GM23338 (cell line): ENCODE data around the gene LRIG1. TPM values are rescaled to one million over a fixed set of nuclear protein-coding genes. Genes with fewer than 3 reads are reported as not detected.

ENCODE experiments used
- ATAC-seq: fragments of 200-7000 bp; cut with Tn5 transposase; 3 replicates; pipeline ENCODE4 v1.9.1; 2020
- DNase-seq: peaks from one replicate; pipeline ENCODE4 v3.0.0-alpha.2; 2015; ENCODE audit warnings: low spot score
- H2AFZ ChIP-seq: fragments of 200-600 bp; sonication (generic); 2 replicates; pipeline ENCODE4 v1.8.0; 2016; ENCODE audit warnings: antibody characterized with exemption, mild to moderate bottlenecking, moderate library complexity
- H3F3A ChIP-seq: fragments of 200-600 bp; sonication (generic); replicated peaks from 2 replicates; pipeline ENCODE4 v1.8.0; 2017; ENCODE audit warnings: antibody characterized with exemption, mixed run types, low read depth
- H3K27ac ChIP-seq: fragments of 200-600 bp; sonication (generic); 2 replicates; pipeline ENCODE4 v1.6.1; 2016; ENCODE audit warnings: low read depth
- H3K27me3 ChIP-seq: fragments of 200-600 bp; sonication (generic); 2 replicates; pipeline ENCODE4 v1.8.0; 2016; ENCODE audit warnings: mild to moderate bottlenecking, mixed run types, moderate library complexity; ENCODE audit not compliant: insufficient read depth
- H3K36me3 ChIP-seq: fragments of 200-600 bp; sonication (generic); 2 replicates; pipeline ENCODE4 v1.8.0; 2016; ENCODE audit warnings: mild to moderate bottlenecking; ENCODE audit not compliant: insufficient read depth
- H3K4me1 ChIP-seq: fragments of 200-600 bp; sonication (generic); 2 replicates; pipeline ENCODE4 v1.8.0; 2016; ENCODE audit warnings: mild to moderate bottlenecking, moderate library complexity; ENCODE audit not compliant: insufficient read depth
- H3K4me2 ChIP-seq: fragments of 200-600 bp; sonication (generic); 2 replicates; pipeline ENCODE4 v1.7.1; 2017; ENCODE audit warnings: mixed run types
- H3K4me3 ChIP-seq: fragments of 200-600 bp; sonication (generic); 2 replicates; pipeline ENCODE4 v1.6.1; 2016; ENCODE audit warnings: mixed run types
- H3K79me2 ChIP-seq: fragments of 200-600 bp; sonication (generic); replicated peaks from 2 replicates; pipeline ENCODE4 v1.8.0; 2017; ENCODE audit warnings: mild to moderate bottlenecking; ENCODE audit not compliant: insufficient read depth
- H3K9me2 ChIP-seq: fragments of 200-600 bp; sonication (generic); 2 replicates; pipeline ENCODE4 v1.8.0; 2017; ENCODE audit not compliant: insufficient read depth
- H4K20me1 ChIP-seq: fragments of 200-600 bp; sonication (generic); replicated peaks from 2 replicates; pipeline ENCODE4 v1.8.0; 2017; ENCODE audit warnings: mild to moderate bottlenecking; ENCODE audit not compliant: insufficient read depth
- H3K27ac Mint-ChIP-seq: 2 replicates; pipeline ENCODE4 v1.8.0; 2020; ENCODE audit warnings: inconsistent platforms, mild to moderate bottlenecking, moderate library complexity, mixed read lengths
- H3K27me3 Mint-ChIP-seq: 3 replicates; pipeline ENCODE4 v1.8.0; 2022; ENCODE audit warnings: low read depth, mild to moderate bottlenecking, moderate library complexity, mixed read lengths, inconsistent platforms; ENCODE audit not compliant: insufficient read depth, poor library complexity
- H3K36me3 Mint-ChIP-seq: 3 replicates; pipeline ENCODE4 v1.8.0; 2021; ENCODE audit warnings: low read depth, mild to moderate bottlenecking, inconsistent platforms, moderate library complexity, mixed read lengths
- H3K4me1 Mint-ChIP-seq: 3 replicates; pipeline ENCODE4 v1.8.0; 2020; ENCODE audit warnings: mild to moderate bottlenecking, inconsistent platforms, mixed read lengths
- H3K4me3 Mint-ChIP-seq: 3 replicates; pipeline ENCODE4 v1.8.0; 2021; ENCODE audit warnings: moderate library complexity, mild to moderate bottlenecking, inconsistent platforms, mixed read lengths
- H3K9me3 Mint-ChIP-seq: 3 replicates; pipeline ENCODE4 v1.8.0; 2020; ENCODE audit warnings: moderate library complexity, mild to moderate bottlenecking, inconsistent platforms, mixed read lengths
- CREB1 ChIP-seq: fragments of 250-450 bp; sonication (Bioruptor Pico); IDR thresholded peaks from 2 replicates; pipeline ENCODE4 v1.5.0; 2020; ENCODE audit warnings: low read depth, mild to moderate bottlenecking, moderate library complexity
- EZH2phosphoT487 ChIP-seq: fragments of 200-600 bp; sonication (generic); IDR thresholded peaks from one replicate; pipeline ENCODE4 v1.8.1; 2018; ENCODE audit warnings: antibody characterized with exemption; ENCODE audit not compliant: unreplicated experiment
- JUNB ChIP-seq: IDR thresholded peaks from one replicate; pipeline ENCODE4 v1.6.1; 2016; ENCODE audit warnings: antibody characterized with exemption; ENCODE audit not compliant: unreplicated experiment
- POLR2AphosphoS5 ChIP-seq: IDR thresholded peaks from 2 replicates; pipeline ENCODE4 v1.6.1; 2016; ENCODE audit warnings: antibody characterized with exemption, low read depth
- STAT1 ChIP-seq: IDR thresholded peaks from one replicate; pipeline ENCODE4 v1.6.1; 2016; ENCODE audit warnings: antibody characterized with exemption; ENCODE audit not compliant: unreplicated experiment
- ZNF114 ChIP-seq: fragments of 250-450 bp; sonication (Bioruptor Pico); IDR thresholded peaks from 2 replicates; pipeline ENCODE4 v1.5.0; 2020; ENCODE audit warnings: mild to moderate bottlenecking, moderate library complexity
- ZNF331 ChIP-seq: fragments of 250-450 bp; sonication (Bioruptor Pico); IDR thresholded peaks from 2 replicates; pipeline ENCODE4 v1.5.0; 2020; ENCODE audit warnings: low read depth, mild to moderate bottlenecking, moderate library complexity
- polyA plus RNA-seq: library from polyadenylated mRNA; unstranded; fragments of >200 nt; fragmentation: Nextera tagmentation; extraction: Ambion mirVana; gene quantifications from 2 replicates; pipeline ENCODE4 v1.2.1, GENCODE V29; 2016
- total RNA-seq: library from RNA; depleted of rRNA; stranded (reverse); fragments of >200 nt; shearing (Covaris generic); gene quantifications from 2 replicates; pipeline ENCODE4 v1.2.3, GENCODE V29; 2014
- TF ChIP-seq, protein P1 (sequence below): fragments of 250-450 bp; sonication (Bioruptor Pico); IDR thresholded peaks from 2 replicates; pipeline ENCODE4 v1.5.0; 2020; ENCODE audit warnings: mild to moderate bottlenecking, moderate library complexity
- TF ChIP-seq, protein P2 (sequence below), 2 experiments: fragments of 200-600 bp in 1 of 2; sonication (generic) in 1 of 2; conservative IDR thresholded peaks; 2 replicates each; pipeline versions ENCODE4 v1.5.1 to v1.6.1; 2016 to 2017; ENCODE audit warnings: antibody characterized with exemption in 2 of 2, low read depth in 2 of 2, mild to moderate bottlenecking in 2 of 2, moderate library complexity in 1 of 2
- TF ChIP-seq, protein P3 (sequence below): IDR thresholded peaks from one replicate; pipeline ENCODE4 v1.6.1; 2018; ENCODE audit warnings: antibody characterized with exemption; ENCODE audit not compliant: unreplicated experiment

The LRIG1 gene
- total and polyA plus RNA-seq, 2 experiments from 2014 or later = 40.0 to 134 TPM

DNA sequence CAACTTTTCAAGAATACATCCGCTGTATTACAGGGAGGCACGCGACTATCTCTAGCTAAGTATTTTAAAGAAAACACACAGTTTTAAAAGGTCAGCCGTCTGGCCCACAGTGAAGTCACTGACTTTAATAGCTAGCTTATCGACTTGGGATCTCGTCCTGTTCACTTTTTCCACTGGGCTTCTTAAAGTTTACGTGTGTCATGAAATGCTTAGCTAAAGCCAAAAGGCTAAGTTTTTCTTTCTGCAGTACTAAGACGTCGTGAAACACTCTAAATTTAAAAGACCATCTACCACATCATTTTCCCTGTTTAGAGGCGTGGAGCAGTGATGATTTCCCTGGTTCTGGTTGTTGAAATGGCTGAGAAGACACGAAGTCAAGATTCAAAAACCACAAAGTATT is 27.1 kb downstream of the LRIG1 start (continued):
- TF ChIP-seq, protein P1, sequence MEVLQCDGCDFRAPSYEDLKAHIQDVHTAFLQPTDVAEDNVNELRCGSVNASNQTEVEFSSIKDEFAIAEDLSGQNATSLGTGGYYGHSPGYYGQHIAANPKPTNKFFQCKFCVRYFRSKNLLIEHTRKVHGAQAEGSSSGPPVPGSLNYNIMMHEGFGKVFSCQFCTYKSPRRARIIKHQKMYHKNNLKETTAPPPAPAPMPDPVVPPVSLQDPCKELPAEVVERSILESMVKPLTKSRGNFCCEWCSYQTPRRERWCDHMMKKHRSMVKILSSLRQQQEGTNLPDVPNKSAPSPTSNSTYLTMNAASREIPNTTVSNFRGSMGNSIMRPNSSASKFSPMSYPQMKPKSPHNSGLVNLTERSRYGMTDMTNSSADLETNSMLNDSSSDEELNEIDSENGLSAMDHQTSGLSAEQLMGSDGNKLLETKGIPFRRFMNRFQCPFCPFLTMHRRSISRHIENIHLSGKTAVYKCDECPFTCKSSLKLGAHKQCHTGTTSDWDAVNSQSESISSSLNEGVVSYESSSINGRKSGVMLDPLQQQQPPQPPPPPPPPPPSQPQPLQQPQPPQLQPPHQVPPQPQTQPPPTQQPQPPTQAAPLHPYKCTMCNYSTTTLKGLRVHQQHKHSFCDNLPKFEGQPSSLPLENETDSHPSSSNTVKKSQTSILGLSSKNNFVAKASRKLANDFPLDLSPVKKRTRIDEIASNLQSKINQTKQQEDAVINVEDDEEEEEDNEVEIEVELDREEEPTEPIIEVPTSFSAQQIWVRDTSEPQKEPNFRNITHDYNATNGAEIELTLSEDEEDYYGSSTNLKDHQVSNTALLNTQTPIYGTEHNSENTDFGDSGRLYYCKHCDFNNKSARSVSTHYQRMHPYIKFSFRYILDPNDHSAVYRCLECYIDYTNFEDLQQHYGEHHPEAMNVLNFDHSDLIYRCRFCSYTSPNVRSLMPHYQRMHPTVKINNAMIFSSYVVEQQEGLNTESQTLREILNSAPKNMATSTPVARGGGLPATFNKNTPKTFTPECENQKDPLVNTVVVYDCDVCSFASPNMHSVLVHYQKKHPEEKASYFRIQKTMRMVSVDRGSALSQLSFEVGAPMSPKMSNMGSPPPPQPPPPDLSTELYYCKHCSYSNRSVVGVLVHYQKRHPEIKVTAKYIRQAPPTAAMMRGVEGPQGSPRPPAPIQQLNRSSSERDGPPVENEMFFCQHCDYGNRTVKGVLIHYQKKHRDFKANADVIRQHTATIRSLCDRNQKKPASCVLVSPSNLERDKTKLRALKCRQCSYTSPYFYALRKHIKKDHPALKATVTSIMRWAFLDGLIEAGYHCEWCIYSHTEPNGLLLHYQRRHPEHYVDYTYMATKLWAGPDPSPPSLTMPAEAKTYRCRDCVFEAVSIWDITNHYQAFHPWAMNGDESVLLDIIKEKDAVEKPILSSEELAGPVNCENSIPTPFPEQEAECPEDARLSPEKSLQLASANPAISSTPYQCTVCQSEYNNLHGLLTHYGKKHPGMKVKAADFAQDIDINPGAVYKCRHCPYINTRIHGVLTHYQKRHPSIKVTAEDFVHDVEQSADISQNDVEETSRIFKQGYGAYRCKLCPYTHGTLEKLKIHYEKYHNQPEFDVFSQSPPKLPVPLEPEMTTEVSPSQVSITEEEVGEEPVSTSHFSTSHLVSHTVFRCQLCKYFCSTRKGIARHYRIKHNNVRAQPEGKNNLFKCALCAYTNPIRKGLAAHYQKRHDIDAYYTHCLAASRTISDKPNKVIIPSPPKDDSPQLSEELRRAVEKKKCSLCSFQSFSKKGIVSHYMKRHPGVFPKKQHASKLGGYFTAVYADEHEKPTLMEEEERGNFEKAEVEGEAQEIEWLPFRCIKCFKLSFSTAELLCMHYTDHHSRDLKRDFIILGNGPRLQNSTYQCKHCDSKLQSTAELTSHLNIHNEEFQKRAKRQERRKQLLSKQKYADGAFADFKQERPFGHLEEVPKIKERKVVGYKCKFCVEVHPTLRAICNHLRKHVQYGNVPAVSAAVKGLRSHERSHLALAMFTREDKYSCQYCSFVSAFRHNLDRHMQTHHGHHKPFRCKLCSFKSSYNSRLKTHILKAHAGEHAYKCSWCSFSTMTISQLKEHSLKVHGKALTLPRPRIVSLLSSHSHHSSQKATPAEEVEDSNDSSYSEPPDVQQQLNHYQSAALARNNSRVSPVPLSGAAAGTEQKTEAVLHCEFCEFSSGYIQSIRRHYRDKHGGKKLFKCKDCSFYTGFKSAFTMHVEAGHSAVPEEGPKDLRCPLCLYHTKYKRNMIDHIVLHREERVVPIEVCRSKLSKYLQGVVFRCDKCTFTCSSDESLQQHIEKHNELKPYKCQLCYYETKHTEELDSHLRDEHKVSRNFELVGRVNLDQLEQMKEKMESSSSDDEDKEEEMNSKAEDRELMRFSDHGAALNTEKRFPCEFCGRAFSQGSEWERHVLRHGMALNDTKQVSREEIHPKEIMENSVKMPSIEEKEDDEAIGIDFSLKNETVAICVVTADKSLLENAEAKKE (CRISPR knock-in tag) = no peak
- TF ChIP-seq STAT1 (no peak), ZNF331 (CRISPR knock-in tag) (no peak)
- TF ChIP-seq, protein P2, sequence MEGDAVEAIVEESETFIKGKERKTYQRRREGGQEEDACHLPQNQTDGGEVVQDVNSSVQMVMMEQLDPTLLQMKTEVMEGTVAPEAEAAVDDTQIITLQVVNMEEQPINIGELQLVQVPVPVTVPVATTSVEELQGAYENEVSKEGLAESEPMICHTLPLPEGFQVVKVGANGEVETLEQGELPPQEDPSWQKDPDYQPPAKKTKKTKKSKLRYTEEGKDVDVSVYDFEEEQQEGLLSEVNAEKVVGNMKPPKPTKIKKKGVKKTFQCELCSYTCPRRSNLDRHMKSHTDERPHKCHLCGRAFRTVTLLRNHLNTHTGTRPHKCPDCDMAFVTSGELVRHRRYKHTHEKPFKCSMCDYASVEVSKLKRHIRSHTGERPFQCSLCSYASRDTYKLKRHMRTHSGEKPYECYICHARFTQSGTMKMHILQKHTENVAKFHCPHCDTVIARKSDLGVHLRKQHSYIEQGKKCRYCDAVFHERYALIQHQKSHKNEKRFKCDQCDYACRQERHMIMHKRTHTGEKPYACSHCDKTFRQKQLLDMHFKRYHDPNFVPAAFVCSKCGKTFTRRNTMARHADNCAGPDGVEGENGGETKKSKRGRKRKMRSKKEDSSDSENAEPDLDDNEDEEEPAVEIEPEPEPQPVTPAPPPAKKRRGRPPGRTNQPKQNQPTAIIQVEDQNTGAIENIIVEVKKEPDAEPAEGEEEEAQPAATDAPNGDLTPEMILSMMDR (conservative IDR thresholded peaks at IDR 0.05; ENCODE audit: low read depth in 2 of 2) = no peak

GRCh38 chr3:66473181-66473580 is 27.6 kb downstream of the LRIG1 start:
- Histone ChIP-seq H3K79me2 (peaks cover 100% of the 10 kb centered on the region), H3K9me2 (no peaks in the 10 kb centered on the region), H2AFZ (no peak overlapping the region), H3K27me3 (no peaks in the 10 kb centered on the region), H3K4me3 (no peak overlapping the region), H3K36me3 (no peaks in the 10 kb centered on the region), H4K20me1 (peaks cover 73% of the 10 kb centered on the region), H3F3A (no peaks in the 10 kb centered on the region), H3K4me2 (no peak overlapping the region), H3K27ac (no peak overlapping the region), H3K4me1 (peaks cover 96% of the 10 kb centered on the region)
- Mint-ChIP-seq H3K4me1 (peaks cover 55% of the 10 kb centered on the region), H3K36me3 (peaks cover 6% of the 10 kb centered on the region; the same call in 2 of the 3 replicates), H3K27me3 (peaks cover 6% of the 10 kb centered on the region), H3K4me3 (no peak overlapping the region), H3K27ac (0 out of 2 replicates have a peak overlapping the region, but pooled peaks have one; percentile 6), H3K9me3 (no peaks in the 10 kb centered on the region)
- ATAC-seq (no peak), DNase-seq (no peak)
- TF ChIP-seq JUNB (no peak), CREB1 (no peak), POLR2AphosphoS5 (no peak), ZNF114 (no peak), EZH2phosphoT487 (no peak), STAT1 (no peak)
- TF ChIP-seq, protein P2 (conservative IDR thresholded peaks at IDR 0.05; ENCODE audit: low read depth in 2 of 2) = no peak
- TF ChIP-seq, protein P3, sequence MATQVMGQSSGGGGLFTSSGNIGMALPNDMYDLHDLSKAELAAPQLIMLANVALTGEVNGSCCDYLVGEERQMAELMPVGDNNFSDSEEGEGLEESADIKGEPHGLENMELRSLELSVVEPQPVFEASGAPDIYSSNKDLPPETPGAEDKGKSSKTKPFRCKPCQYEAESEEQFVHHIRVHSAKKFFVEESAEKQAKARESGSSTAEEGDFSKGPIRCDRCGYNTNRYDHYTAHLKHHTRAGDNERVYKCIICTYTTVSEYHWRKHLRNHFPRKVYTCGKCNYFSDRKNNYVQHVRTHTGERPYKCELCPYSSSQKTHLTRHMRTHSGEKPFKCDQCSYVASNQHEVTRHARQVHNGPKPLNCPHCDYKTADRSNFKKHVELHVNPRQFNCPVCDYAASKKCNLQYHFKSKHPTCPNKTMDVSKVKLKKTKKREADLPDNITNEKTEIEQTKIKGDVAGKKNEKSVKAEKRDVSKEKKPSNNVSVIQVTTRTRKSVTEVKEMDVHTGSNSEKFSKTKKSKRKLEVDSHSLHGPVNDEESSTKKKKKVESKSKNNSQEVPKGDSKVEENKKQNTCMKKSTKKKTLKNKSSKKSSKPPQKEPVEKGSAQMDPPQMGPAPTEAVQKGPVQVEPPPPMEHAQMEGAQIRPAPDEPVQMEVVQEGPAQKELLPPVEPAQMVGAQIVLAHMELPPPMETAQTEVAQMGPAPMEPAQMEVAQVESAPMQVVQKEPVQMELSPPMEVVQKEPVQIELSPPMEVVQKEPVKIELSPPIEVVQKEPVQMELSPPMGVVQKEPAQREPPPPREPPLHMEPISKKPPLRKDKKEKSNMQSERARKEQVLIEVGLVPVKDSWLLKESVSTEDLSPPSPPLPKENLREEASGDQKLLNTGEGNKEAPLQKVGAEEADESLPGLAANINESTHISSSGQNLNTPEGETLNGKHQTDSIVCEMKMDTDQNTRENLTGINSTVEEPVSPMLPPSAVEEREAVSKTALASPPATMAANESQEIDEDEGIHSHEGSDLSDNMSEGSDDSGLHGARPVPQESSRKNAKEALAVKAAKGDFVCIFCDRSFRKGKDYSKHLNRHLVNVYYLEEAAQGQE = no peak
